Esophagus muscularis mucosa (tissue), 3 donors: Measurements from ENCODE around the gene ELOVL4.

Experiments
- CTCF ChIP-seq, 3 experiments: fragments of 200-600 bp in 2 of 3; fragments of 450-650 bp in 1 of 3; sonication (generic) in 2 of 3; IDR thresholded peaks; one replicate each; pipeline ENCODE4 v1.5.1; 2017 to 2019; ENCODE audit warnings: antibody characterized with exemption in 3 of 3, mild to moderate bottlenecking in 2 of 3, moderate library complexity in 1 of 3
- POLR2A ChIP-seq: fragments of 450-650 bp; IDR thresholded peaks from one replicate; pipeline ENCODE4 v1.6.1; 2017; ENCODE audit warnings: antibody characterized with exemption, moderate library complexity, mild to moderate bottlenecking, low read depth

- no peak for TF ChIP-seq POLR2A
- TF ChIP-seq CTCF (IDR thresholded peaks at IDR 0.05) = no peak
Observed at GRCh38 chr6:79894939-79895338, 52.4 kb downstream of the ELOVL4 start.
